A549 treated with AZD9567 at 1 μM for 4 hours (cell line): ENCODE measurements around the gene MPL. TPM values are rescaled to one million over a fixed set of nuclear protein-coding genes. Genes with fewer than 3 reads are reported as not detected.

Experiments
- total RNA-seq: library from RNA; stranded (reverse); fragments of 200-300 nt; extraction: Qiagen RNA extraction; gene quantifications from 5 replicates; pipeline ENCODE4 v1.2.3, GENCODE V29; 2022; ENCODE audit not compliant: insufficient read depth

The MPL gene
- total RNA-seq, result 0.06 to 0.16 TPM (median 0.07 TPM) in 3 of 5 replicates, not detected in the others

DNA sequence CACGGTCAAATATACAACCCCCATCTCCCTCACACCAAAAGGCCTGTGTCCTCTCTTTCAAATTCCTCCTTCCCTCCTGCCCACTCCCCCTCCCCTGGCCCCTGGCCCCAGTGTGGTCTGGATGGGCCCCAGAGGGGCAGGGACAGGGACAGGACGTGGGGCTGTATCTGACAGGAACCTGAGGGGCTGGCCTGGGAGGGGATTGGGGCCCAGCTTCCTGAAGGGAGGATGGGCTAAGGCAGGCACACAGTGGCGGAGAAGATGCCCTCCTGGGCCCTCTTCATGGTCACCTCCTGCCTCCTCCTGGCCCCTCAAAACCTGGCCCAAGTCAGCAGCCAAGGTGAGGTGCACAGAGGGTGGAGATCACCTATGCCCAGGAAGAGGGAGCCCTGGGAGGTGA lies at the start of gene MPL:
TSS of gene MPL (plus strand) at position 231 of the 400 bp plus-strand sequence. CDS start at position 262, 31 bp downstream.

DNA sequence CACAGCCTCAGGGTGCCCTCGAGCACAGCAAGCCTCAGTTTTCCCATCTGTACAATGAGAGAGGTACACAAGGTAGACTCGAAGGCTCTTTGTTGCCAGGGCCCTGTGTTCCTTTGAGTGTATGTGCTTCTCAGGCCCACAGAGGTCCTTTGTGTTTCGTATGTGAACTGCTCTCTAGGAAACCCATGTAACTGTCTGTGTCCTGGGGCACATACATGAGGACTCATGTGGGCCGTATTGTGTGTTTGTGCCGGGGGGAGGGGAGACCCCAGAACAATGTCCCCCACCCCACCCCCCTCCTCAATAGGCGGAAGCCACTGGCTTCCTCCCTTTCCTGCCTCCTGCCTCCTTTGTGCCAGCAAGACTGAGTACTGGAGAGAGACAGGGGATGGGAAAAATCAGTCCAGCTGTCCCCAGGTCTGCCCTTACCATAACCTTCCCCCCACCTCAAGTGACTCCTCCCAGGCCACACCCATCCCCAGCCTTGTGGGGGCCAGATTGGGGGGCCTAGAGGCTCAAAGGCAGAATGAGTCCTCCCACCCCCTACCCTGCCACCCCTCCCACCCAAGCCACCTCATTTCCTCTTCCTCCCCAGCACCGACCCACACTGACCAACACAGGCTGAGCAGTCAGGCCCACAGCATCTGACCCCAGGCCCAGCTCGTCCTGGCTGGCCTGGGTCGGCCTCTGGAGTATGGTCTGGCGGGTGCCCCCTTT lies 37.1 kb upstream of the MPL start, which contains the start of gene TIE1:
TSS of gene TIE1 (plus strand) at position 605 of the 717 bp plus-strand sequence. CDS start at position 695, 90 bp downstream.

DNA sequence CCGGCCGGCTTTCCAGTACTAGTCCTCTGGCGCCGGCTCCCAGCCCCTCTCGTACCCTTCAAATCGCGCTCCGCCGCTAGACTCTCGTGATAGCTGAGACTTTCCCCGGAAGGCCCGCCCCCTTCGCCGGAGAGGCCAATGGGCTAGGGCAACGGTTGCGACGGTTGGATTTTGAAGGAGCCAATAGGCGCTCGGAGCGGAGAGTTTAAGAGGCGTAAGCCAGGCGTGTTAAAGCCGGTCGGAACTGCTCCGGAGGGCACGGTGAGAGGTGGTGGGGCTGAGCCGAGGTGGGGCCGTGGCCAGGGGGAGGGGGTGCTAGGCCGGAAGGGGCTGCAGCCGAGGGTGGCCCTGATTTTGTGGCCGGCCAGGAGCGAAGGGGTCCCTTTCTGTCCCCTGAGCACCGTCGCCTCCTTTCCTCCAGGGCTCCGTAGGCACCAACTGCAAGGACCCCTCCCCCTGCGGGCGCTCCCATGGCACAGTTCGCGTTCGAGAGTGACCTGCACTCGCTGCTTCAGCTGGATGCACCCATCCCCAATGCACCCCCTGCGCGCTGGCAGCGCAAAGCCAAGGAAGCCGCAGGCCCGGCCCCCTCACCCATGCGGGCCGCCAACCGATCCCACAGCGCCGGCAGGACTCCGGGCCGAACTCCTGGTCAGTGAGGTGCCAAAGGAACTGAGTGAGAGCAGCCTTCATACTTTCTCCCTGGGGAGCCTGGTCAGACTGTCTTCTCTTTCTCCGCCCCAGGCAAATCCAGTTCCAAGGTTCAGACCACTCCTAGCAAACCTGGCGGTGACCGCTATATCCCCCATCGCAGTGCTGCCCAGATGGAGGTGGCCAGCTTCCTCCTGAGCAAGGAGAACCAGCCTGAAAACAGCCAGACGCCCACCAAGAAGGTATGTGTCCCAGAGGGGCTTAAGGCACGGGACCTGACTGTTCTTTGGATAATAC lies 21.4 kb downstream of the MPL start, which contains the start of gene CDC20:
TSS of gene CDC20 (plus strand) at position 236 of the 948 bp plus-strand sequence. CDS start at position 471, 235 bp downstream.

DNA sequence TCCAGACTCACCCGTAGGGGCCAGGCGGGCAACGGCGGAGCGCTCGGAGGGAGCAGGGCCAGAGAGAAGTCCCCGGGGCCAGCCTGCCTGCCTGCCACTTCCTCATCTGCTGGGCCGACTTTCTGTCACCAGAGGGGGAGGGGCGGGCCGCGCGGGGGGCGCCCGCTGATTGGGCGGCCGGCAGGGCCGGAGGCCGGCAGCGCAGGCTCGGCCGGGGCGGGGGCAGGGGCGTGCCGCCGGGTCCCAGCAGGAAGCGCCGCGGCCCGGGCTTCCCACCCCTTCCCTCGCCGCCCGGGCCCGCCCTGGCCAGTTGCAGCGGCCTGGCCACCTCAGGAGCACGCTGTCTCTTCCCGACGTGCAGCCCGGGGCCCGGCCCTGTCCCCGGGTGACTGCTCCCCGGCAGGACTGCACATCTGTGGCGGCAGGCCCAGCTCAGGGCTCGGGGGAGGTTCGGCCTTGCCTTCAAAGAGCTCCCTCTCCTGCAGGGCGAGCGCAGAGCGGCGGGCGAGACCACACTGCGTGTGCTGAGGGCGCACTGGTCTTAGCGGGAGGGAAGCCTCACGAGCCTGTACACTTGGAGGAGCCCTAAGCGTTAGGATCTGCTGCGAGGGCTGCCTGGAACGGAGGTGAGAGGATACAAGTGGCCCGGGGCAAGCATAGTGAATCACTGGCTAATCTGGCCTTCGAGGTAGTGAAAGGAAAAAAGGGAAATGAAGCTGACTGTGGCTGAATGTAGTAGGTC lies 30.5 kb downstream of the MPL start, which contains the start of gene ELOVL1:
TSS of gene ELOVL1 (minus strand) at position 108 of the 742 bp plus-strand sequence. CDS start 2,402 bp downstream, outside the sequence.

DNA sequence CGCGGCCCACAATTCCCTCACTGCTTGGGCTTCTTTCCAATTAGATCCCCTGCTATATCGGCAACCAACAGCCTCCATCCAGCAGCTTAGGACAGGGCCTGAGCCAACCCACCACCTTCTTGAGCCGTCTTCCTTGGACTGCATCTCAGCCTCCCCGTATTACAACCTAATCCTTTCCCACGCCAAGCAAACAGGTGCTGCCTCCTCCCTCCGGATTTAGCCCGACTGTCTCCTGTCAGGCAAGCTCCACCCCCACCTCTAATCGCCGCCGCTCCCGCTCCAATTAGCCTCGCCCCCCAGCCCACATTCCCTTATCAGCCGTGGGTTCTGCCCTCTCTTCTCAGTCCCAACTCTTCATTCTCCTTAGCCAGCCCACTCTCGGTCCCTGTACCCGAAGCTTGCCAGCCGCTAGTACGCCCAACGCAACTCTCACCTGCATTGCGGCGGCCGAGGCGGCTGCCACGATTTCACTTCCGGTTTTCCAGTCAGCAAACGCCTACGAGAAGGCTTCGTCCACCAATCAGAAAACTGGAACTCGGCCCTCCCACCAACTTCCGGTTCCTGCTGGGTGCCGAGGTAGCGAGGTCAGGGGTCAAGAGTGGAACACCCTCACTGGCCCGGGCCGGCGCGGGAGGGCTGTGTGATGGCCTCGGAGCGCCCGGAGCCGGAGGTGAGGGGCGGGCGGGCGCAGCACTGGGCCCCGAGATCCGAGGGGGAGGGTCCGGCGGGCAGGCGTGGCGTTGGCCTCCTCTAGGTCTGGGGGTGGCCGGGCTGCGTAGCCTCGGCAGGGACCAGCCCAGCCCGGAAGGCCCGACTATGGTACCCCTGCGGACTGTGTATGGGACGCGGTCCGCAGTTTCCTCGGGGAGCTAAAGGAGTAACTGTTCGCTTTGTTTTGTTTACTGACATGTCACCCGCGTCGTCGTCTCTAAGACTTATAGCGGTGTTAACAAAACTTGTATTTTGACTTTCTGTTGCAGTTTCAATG lies 52.0 kb downstream of the MPL start, which contains the start of the genes MED8 and SZT2:
TSS of gene MED8 (minus strand) at position 475 of the 988 bp plus-strand sequence. CDS start at position 439, 36 bp downstream.
TSS of gene SZT2 (plus strand) at position 574 of the 988 bp plus-strand sequence. CDS start at position 644, 70 bp downstream.

Other genes with a start within 250 kb of the MPL start
- gene EBNA1BP2, start 165.5 kb upstream of the MPL start, total RNA-seq, result 181 to 206 TPM (median 190 TPM) in 5 replicates
- gene CFAP57, start 165.5 kb upstream of the MPL start, total RNA-seq, result 0.31 to 0.69 TPM (median 0.40 TPM) in 4 of 5 replicates, not detected in the other
- not detected in 5 replicates for gene TMEM125, start 67.8 kb upstream of the MPL start, total RNA-seq
- gene C1orf210, start 52.2 kb upstream of the MPL start, total RNA-seq, result not detected in 5 replicates
- 0.09 TPM in 1 of 5 replicates, not detected in the others for gene TIE1, start 36.8 kb upstream of the MPL start, total RNA-seq
- 191 to 219 TPM (median 208 TPM) in 5 replicates for gene CDC20, start 21.2 kb downstream of the MPL start, total RNA-seq
- 131 to 167 TPM (median 132 TPM) in 5 replicates for gene ELOVL1, start 30.2 kb downstream of the MPL start, total RNA-seq
- gene MED8, start 52.0 kb downstream of the MPL start, total RNA-seq, result 31.2 to 35.7 TPM (median 34.1 TPM) in 5 replicates
- gene SZT2, start 52.1 kb downstream of the MPL start, total RNA-seq, result 7.3 to 9.3 TPM (median 8.8 TPM) in 5 replicates
- 11.1 to 15.4 TPM (median 14.3 TPM) in 5 replicates for gene HYI, start 116.1 kb downstream of the MPL start, total RNA-seq
- gene PTPRF, start 193.1 kb downstream of the MPL start, total RNA-seq, result 82.2 to 112 TPM (median 91.4 TPM) in 5 replicates